HG02938 (cell line): ENCODE results near the gene QARS1.
A peak's percentile ranks its signal among the peaks of the same experiment; 100 is the strongest.

ENCODE experiments used
- ATAC-seq: cut with Tn5 transposase; IDR thresholded peaks from one replicate; pipeline ENCODE4 v1.9.1; 2021; ENCODE audit warnings: mild to moderate bottlenecking, moderate library complexity; ENCODE audit not compliant: unreplicated experiment

Gene QARS1

DNA sequence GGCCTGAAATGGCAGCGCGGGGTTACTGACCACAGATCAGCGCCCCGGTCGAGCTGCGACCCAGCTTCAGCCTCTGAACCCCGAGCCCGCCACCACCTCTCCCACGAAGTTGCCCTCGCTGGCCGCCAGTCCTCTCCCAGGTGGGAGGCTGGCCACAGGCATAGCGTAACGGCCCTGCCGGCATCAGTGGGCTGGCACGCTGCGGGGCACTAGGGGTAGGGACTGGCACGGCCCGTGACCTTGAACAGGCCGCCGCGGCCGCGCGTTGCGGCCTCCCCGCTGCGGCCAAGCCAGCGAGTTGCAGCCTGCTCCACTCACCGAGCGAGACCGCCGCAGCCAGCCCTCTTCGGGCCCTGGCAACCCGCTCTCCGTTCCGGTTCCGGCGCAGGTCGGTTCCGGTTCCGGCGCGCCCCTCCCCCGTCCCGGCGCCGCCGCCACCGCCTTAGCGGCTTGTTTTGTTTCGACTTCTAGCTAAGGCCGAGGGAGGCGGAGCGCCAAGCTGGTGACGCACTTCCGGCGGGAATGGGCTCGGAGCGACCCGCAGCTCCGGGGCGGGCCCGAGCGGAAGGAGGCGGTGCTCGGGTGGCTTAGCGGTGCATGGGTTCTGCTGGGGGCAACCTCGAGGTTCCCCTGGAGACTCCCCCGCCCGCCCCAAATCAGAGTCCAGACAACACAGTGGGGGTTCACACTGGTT lies 16.0 kb upstream of the QARS1 start, which contains the start of gene USP19:
TSS of gene USP19 (minus strand) at position 386 of the 694 bp plus-strand sequence. CDS start 1,678 bp downstream, outside the sequence.
- ATAC-seq = peak; percentile 78

DNA sequence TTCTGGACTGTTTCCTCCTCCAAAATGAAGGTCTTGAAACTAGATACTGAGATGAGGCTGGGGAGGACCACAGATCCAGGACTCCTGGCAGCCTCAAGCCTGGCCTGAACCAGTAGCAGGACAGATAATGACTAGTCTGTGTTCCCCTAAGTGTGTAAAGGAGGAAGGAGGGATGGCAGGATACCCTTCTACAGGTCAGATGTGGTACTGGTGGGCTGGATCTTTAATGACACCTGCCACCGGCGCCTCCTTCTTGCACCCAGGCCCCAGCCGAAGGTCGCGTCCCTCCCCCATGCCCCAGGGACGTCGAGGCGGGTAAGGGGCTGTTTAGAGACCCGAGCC lies 15.5 kb upstream of the QARS1 start:
- ATAC-seq = peak; percentile 15

DNA sequence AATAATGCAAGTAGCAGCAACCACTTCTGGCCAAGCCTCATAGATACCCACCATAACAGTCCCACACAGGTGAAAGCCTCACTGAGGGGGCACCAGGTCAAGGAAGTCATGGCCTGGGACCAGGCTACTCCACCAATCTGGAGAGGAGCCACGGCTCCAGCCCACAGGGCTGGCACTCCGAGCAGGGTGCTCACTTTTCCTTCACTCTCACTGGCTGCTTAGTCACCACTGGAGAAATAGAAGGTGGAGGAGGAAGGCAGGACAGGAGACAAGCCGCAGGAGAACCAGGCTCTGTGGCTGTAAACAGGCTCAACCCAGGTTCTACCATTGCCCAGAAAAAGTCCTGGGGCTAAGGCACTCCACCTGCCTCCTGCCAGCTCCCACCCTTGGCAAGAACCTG lies 14.9 kb upstream of the QARS1 start:
- no peak for ATAC-seq

DNA sequence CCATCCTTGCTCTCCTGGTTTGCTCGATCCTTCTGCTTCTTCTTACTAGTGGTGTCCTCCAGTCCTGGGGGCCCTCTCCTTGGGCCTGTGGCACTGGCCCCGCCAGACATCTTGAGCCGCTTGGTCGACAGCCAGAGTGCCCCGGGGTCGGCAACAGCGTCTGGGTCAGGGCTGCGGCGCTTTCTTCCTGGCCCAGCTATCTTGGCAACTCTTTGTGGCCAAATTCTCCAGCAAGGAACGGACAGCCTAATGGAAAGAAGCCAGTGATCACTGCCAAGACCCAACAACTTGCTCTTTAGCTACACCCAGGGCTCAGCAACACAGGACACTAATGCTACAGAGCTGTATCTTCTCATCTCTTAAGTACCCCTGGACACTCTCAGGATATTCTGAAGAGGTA lies 14.5 kb upstream of the QARS1 start:
- no peak for ATAC-seq

DNA sequence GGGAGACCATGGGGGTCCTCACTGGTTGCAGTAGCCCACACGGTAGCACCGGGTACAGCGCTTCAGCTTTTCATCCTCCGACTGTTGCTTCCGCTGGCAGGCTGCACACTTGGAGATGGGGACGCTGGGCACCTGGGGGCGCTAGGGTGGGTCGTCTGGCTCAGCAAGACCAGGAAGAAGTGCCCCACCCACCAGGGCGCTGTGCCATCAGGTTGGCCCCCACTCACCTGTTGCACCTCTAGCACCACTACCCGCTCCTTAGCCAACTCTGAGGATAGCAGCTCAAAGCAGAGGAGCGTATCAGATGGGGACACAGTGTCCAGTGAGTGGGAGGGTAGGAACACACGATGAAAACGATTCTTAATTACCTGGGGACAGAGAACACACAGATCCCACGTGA lies 7.7 kb upstream of the QARS1 start:
- no peak for ATAC-seq

DNA sequence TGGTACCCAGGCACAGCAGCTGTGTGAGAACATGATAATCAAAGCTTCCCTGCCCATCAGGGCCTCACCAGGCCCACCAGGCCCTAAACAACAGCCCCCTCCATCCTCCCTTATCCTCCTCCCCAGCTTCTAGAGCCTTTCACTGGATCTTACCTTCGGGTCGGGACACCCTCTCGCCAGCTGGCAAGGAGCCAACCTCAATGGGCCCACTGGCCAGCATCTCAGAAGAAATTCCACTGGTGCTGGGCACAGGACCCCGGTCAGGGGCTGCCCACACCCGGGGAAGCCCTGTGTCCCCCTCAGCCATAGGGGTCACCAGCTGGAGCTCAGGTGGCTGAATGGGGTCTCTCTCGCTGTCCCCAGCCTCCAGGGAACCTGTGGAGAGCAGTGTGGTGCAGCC lies 6.8 kb upstream of the QARS1 start:
- ATAC-seq = no peak

DNA sequence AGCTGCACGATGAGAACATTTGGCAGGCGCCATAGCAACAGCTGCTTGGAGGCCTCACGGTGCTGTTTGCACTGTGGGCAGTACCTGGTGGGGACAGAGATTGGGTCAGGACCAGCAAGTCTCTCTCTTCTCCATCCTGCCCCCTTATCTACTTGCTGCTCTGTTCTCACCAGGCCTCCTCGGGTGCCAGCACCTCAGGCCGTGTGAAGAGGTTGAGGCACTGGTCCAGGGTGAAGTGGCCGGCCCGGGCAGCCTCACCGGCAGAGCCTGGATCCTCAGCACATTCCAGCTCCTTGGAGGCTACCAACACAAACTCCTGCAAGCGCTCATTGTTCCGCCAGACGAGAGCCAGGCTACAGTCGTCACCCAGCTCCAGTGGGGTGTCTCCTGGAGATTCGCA lies 6.2 kb upstream of the QARS1 start:
- ATAC-seq = no peak

DNA sequence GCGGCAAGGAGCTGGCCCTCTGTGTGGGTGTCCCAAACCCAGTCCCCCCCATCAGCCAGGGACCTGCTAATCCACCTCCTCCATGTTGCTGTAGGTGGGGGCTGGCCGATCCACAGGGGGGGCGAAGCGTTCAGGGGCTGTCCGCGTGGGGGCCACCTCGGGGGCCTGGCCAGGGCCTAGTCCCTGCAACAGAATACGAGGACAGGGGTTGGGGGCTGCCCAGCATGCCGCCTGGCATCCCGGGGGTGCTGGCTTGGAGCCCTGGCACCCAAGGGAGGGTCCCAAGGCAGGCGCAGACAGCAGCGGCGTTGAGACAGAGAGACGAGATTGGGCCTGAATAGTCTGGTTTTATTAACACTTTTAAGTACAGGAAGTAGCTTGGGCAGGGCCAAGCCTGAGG lies 3.8 kb upstream of the QARS1 start:
- no peak for ATAC-seq

DNA sequence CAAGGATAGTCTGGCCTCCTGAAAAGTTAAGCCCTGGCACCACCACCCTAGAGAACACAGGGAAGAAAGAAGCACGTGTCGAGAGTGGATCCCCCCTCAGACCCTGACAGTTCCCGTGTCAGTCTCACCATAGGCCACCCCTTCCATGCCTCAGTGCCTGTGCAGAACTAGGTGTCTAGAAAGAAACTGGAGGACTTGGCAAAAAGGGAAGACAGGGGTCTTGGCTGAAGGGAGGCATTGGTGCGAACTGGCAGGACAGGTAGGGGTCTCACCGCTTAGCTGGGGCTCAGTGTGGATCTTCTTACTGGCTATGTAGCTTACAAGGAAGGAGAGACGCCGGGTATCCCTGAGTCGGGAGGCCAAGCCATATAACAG lies 518 bp downstream of the QARS1 start:
- ATAC-seq = no peak

DNA sequence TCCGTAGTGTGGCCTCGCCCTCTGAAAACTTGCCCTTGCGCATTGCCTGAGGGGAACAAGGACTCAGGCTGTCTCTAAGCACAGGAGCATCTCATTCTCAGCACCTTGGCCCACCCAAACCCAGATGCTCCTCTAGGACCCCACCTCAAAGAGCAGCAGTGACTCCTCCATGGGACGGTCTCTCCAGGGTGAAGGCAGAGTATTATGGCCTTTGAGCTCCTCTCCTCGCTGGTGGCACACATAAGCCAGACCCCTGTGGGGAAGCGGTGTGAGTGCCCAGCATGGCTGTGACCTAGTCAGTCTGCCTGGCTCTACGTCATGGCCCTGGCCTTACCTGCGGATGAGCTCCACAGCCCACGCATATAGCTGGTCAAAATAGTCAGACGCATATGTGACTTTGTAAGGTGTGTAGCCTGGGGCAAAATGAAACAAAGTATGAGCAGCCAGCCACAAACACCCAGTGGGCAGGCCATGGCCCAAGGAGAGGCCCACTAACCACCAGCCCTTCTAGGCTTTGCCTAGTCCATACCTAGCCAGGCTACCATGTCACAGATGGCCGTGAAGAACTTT lies 4.4 kb downstream of the QARS1 start:
- no peak for ATAC-seq

DNA sequence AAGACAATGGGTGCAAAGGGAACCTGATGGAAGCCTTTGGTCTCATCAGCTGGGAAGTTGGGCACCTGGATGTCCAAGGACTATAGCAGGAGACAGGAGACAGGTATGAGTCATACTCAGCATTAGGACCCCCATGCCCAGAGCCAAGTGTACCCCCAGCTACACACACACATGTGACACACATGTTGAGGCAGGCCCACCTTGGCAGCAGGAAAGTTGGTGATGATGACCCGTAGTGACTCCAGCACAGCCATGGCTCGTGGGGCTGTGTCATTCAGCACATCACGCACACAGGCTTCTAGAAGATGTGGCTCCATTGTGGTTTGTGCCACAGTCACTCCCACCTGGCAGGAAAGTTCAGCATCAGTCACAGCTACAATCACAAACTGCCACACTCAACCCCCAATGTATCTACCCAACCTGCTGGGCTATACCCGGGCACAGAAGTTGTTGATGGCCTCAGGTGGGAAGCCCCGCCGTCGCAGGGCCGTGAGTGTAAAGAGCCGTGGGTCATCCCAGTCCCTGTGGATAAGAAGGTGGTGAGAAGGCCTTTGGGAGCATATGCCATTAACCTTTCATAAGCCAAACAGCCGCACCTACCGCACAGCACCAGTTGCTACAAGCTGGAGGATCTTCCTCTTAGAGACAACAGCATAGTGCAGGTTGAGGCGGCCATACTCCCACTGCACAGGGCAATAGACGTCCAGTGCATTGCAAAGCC lies 5.5 kb downstream of the QARS1 start:
- no peak for ATAC-seq

DNA sequence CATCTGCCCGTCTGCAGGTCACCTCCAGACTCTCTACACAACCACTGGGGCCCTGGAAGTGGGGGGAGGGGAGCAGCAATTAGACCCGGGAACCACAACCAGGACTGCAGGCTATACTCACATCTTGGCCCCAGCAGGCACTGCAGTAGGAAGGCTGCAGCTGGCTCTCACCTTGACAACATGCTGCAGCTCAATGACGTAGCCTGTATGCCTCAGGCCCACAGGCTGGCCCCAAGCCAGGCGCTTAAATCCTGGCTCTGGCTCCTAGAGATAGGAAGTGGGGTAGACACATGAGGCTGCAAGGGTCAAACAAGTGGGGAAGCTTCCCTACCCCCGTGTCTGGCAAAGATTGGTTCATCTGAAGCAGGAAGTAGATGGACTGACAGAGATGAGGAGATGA lies 6.1 kb downstream of the QARS1 start:
- no peak for ATAC-seq

DNA sequence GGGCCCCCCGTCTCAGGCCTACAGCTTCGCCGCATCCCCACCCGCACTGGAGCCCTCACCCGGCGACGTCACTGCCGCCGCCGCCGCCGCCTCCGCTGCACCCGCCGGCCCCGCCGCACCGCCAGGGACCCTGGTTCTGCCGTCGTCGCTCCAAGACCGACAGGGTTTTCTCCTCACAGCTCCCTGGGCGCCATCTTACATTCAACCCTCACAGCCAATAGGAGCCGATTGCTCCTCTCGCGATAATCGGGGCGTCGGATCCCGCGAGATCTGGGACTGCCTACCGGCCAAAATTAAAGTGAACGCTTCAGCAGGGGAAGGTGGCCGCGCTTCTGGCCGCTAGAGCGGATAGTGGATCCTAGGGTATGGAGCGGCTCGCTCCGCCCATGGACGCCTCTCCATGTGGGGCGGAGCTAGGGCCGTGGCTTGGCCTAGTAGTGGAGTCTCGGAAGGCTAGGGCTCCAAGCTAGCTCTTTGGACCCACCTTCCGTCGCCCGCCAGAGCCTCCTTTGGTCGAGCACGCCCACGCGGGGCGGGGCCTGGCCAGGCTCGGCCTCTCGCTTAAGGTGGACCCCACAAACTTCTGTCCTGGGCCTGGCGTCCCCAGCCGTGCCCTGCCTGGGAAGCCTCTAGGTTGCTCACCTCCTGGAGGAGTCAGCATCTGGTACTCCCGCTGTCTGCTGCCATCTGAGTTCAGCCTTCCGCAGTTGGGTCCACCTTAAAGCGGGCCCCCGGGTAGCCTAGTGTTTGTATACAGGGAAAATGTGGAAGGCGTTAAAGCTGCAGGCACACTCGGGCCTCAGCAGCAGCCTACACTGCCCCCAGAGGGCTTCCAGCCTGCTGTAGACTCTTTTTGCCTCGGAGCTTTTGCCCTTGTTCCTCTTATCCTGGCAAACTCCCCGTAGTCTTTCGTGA lies 10.4 kb downstream of the QARS1 start, which contains the start of gene QRICH1:
TSS of gene QRICH1 (minus strand) at position 219 of the 915 bp plus-strand sequence. CDS start 17,054 bp downstream, outside the sequence.
- peak; percentile 82 for ATAC-seq

DNA sequence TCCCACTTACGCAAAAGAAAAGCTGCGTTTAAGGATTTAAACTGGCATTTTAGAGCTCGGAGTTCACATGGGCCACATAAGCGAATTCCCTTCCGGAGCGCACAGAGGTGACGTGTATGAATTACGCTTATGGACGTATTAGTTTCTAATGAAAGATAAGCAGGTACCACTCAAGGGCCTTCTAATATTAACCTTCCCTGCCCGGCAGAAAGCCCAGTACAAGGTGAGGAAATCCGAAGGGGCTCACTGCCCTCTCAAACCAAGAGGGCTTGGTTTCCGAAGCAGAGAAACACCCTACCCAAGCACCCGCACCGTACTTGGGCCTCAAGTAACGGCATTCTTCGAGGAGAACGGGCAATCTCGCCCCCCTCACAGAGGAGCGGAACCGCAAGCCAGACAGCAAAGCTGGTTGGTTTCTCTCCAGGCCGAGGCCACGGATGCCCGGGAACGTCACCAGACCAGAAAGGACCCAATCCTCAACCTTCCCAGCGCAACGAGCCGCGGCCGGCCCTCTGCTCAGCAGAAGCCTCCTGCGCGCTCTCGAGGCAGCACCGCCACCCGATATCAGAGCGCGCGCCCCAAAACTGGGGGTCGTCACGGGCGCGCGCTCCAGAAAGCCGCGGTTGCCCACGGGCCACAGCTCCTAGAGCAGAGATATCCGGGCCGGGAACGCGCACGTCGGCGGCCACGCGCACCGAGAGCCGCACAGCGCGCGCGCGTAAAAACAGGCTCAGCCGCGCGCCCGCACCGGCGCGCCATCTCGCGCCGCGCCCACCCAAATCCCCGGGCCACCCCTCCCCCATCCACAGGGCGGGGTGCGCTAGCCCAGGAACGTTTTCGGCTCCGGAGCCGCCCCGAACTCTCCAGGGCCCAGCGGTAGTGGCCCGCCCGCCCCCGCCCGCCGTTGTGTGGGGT lies 11.4 kb downstream of the QARS1 start:
- ATAC-seq = peak; percentile 34

DNA sequence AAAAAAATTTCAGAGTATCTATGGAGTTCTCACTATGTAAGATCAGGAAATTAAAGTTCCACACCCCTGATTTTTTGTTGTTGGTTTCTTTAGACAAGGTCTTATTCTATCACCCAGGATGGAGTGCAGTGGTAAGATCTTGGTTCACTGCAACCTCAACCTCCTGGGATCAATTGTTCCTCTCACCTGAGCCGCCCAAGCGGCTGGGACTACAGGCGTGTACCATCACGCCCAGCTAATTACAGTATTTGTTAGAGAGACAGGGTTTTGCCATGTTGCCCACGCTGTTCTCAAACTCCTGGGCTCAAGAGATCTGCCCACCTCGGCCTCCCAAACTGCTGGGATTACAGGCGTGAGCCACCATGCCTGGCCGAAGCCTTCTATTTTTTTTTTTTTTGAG lies 23.1 kb downstream of the QARS1 start:
- ATAC-seq = no peak

DNA sequence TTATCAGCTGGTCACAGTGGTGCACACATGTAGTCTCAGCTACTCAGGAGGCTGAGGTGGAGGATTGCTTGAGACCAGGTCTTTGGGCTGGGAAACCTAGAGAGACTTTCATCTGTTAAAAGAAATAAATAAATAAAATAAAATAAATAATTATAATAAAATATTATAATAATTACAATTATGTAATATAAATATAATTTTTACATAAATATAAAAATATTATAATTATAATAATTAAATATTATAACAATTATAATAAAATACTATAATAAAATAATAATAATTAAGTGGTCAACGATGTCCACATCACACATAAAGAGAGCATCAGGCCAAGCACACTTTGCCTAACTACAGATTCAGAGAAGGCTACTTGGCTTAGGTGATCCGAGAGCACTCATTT lies 25.3 kb downstream of the QARS1 start:
- ATAC-seq = no peak

DNA sequence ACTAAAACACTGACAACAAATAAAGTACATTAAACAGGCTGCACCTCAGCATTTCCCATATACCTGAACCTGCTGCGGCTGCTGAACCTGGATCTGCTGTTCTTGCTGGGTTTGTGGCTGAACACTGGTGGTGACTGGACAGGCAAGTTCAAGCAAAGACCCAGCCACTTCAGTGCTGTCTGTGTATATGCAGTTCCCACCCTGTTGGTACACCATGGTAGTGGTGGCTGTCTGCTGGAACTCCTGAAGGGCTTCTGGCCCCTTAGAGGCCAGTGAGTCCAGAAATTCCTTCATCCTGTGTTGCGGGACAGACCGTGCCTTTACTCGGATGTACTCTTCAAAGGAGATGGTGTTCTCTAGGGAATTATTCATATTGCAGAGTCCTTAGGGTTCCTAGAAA lies 27.9 kb downstream of the QARS1 start:
- no peak for ATAC-seq

DNA sequence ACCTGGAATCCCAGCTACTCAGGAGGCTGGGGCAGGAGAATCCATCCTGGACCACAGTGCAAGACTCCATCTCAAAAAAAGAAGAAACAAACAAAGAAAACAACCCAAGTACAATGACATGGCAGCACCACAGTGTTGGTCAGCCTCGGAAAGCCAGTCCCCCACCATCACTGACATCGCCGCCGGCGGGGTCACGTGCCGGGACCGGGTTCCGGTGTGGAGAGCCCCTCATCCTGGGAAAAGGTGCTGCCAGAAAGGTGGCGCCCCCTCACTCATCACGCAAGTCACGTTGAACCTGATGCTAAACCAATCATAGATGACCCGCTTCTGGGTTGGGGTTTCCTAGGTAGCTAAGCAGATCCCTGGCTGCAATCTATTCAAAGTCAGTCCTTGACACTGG lies 28.4 kb downstream of the QARS1 start:
- ATAC-seq = no peak

DNA sequence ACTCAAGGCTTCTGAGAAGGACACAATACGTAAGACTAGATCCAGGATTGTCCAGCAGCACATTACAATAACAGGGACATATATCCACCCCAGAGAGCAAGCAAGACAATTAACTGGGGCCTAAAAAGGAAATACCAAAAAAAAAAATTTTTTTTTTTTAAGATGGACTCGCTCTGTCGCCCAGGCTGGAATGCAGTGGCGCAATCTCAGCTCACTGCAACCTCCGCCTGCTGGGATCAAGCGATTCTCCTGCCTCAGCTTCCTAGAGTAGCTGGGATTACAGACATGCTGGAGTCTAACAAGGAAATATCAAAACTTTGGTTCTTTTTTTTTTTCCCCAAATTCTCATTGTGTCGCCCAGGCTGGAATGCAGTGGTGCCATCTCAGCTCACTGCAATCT lies 46.5 kb downstream of the QARS1 start:
- no peak for ATAC-seq

DNA sequence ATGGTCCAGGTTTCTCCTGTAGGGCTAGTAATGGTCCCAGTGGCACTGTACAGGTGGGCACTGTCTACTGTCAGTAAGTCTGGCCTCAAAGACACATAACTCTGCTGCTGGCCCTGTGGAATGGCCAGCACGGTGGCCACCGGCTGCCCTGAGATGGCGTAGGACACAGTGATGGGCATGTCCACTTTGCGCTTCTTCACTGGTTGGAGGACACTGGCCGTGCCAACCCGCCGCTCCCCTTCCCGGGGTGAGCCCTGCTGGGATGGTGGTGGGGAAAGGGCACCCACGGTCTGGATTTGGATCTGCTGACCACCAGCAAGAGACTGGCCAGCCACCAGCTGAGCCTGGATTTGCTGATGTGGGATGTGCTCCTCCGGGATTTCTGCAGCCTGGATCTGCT lies 47.3 kb downstream of the QARS1 start:
- ATAC-seq = no peak
